Ovary (tissue), 9 donors: ENCODE data around the gene YIPF1. TPM values are rescaled to one million over a fixed set of nuclear protein-coding genes. Genes with fewer than 3 reads are reported as not detected.

Source experiments
- DNase-seq, 5 donors: peaks; one replicate each; pipeline ENCODE4 v3.0.0-alpha.2; 2019 to 2020
- H3K27ac ChIP-seq, 2 donors: fragments of 200-600 bp; one replicate each; pipeline versions ENCODE4 v1.5.1 to v1.8.0; 2019 to 2022
- H3K27me3 ChIP-seq: fragments of 200-600 bp; one replicate; pipeline ENCODE4 v1.8.0; 2022
- H3K36me3 ChIP-seq: fragments of 200-600 bp; sonication (generic); one replicate; pipeline ENCODE4 v1.5.1; 2019
- H3K4me1 ChIP-seq: one replicate; pipeline ENCODE4 v1.8.1; 2013; ENCODE audit warnings: mild to moderate bottlenecking, moderate library complexity; ENCODE audit not compliant: insufficient read depth
- H3K4me3 ChIP-seq: fragments of 200-600 bp; sonication (generic); one replicate; pipeline ENCODE4 v1.5.1; 2017
- H3K9me3 ChIP-seq, 2 donors: fragments of 200-600 bp in 1 of 2; sonication (generic) in 1 of 2; one replicate each; pipeline versions ENCODE4 v1.5.1 to v1.8.1; 2013 to 2019; ENCODE audit warnings: mild to moderate bottlenecking in 1 of 2, moderate library complexity in 1 of 2
- EP300 ChIP-seq: sonication (generic); formaldehyde crosslinking; IDR thresholded peaks from one replicate; pipeline ENCODE4 v1.6.1; 2017; ENCODE audit warnings: antibody characterized with exemption
- POLR2A ChIP-seq: fragments of 450-650 bp; IDR thresholded peaks from one replicate; pipeline ENCODE4 v1.6.1; 2017; ENCODE audit warnings: antibody characterized with exemption, mild to moderate bottlenecking, moderate library complexity
- WGBS, 3 donors: extraction: QIAGEN DNeasy Blood & Tissue Kit in 1 of 3; methylation state at CpG; one replicate each; pipeline versions ENCODE4 v1.1.5 to v1.1.7; 2013 to 2017; 5-methylcytosine and 5-hydroxymethylcytosine counted together
- intact Hi-C, 4 donors: fragments of 100-400 bp; cut with DNase I; formaldehyde crosslinking; loops; one replicate each; pipeline versions ENCODE4 v1.11.0 to v1.15.1; 2022 to 2023
- polyA plus RNA-seq, 2 donors: library from polyadenylated mRNA; stranded (reverse); fragments of 200-250 nt in 1 of 2; fragments of 350-450 nt in 1 of 2; fragmentation: Illumina TruSeq in 1 of 2; extraction: RNeasy Lipid Tissue Mini Kit (QIAGEN cat#74804) in 1 of 2; gene quantifications; one replicate each; pipeline ENCODE4 v1.2.3, GENCODE V29; 2013 to 2014
- total RNA-seq, 7 donors: library from RNA; depleted of rRNA in 2 of 7; stranded (reverse); fragments of >200 nt in 2 of 7; fragmentation: NEBNext Ultra II Directional in 3 of 7; extraction: Animal tissue kit (Norgen Biotek cat#: 25700) in 3 of 7; gene quantifications; one replicate each; pipeline versions ENCODE4 v1.1.0 to v1.2.4, GENCODE V29; 2016 to 2023
- TF ChIP-seq, protein P1 (sequence below), 3 donors: fragments of 450-650 bp in 2 of 3; fragments of 200-600 bp in 1 of 3; IDR thresholded peaks; one replicate each; pipeline versions ENCODE4 v1.5.1 to v1.8.0; 2016 to 2022; ENCODE audit warnings: antibody characterized with exemption in 3 of 3, mild to moderate bottlenecking in 1 of 3
- donor health status: DM: no; HTN: no; CAD: no; lungs with moderate emphysema.
- donor health status: DM: no; HTN: no; CAD: no.
- donor health status: Bipolar disorder and iron deficiency.
- donor health status: DM: yes; HTN: yes; CAD: no.
- donor health status: DM: no; HTN: no; CAD: no.
- donor health status: DM: yes; HTN: yes; CAD: no.

The YIPF1 gene
- total and polyA plus RNA-seq, 9 donors, result 11.5 to 47.8 (median 18.3) TPM

DNA sequence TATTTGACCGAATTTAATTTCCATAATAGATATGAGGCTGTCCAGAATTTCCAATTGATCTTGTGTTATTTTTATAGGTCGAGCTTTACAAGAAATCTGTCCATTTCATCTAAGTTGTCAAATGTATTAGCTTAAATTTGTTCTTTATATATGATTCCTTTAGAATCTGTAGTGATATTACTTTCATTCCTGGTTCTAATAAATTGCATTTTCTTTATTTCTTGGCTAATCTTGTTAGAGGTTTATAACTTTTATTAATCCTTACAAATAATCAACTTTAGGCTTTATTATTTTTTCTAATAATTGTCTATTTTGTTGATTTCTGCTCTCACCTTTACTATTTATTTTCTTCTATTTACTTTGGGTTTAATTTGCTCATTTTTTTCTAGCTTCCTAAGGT lies 41.9 kb upstream of the YIPF1 start:
- DNase-seq, result no peak
- H3K27me3 ChIP-seq, result no peaks in the 10 kb centered on the region
- H3K4me1 ChIP-seq, result no peaks in the 10 kb centered on the region
- no peaks in the 10 kb centered on the region for H3K9me3 ChIP-seq
- no peak overlapping the region for H3K4me3 ChIP-seq
- TF ChIP-seq EP300, result no peak
- no peak for TF ChIP-seq POLR2A
- TF ChIP-seq, protein P1, sequence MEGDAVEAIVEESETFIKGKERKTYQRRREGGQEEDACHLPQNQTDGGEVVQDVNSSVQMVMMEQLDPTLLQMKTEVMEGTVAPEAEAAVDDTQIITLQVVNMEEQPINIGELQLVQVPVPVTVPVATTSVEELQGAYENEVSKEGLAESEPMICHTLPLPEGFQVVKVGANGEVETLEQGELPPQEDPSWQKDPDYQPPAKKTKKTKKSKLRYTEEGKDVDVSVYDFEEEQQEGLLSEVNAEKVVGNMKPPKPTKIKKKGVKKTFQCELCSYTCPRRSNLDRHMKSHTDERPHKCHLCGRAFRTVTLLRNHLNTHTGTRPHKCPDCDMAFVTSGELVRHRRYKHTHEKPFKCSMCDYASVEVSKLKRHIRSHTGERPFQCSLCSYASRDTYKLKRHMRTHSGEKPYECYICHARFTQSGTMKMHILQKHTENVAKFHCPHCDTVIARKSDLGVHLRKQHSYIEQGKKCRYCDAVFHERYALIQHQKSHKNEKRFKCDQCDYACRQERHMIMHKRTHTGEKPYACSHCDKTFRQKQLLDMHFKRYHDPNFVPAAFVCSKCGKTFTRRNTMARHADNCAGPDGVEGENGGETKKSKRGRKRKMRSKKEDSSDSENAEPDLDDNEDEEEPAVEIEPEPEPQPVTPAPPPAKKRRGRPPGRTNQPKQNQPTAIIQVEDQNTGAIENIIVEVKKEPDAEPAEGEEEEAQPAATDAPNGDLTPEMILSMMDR (IDR thresholded peaks at IDR 0.05), result no peak
- WGBS, 3 donors, result 97 to 98% (median 98%) methylated on average over 2 of the region's 2 CpGs
- intact Hi-C loops, result no loop called here
- no peak overlapping the region for H3K27ac ChIP-seq
- H3K36me3 ChIP-seq, result no peaks in the 10 kb centered on the region

DNA sequence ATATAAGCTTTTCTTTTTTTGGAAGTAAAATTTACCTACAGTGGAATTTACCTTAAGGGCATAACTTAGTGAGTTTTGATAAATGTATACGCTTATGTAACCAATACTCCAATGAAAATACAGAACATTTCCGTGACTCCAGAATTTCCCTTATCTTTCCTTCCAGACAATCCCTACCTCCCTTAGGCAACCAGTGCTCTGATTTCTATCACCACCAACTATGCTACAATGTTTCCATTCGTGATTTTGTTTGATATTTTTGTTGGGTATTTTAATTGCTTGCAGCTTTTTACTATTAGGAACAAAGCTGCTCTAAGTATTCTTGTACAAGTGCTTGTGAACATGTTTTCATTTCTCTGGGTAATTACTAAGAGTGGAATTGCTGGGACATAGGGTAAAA lies 41.3 kb upstream of the YIPF1 start:
- DNase-seq, result no peak
- Histone ChIP-seq H3K27ac (no peak overlapping the region), H3K27me3 (no peaks in the 10 kb centered on the region), H3K4me1 (no peaks in the 10 kb centered on the region), H3K9me3 (no peaks in the 10 kb centered on the region), H3K4me3 (no peak overlapping the region), H3K36me3 (no peaks in the 10 kb centered on the region)
- WGBS, 3 donors, result 93 to 96% (median 94%) methylated on average over 3 of the region's 3 CpGs
- intact Hi-C loops, result no loop called here
- TF ChIP-seq, protein P1 (IDR thresholded peaks at IDR 0.05), result no peak
- TF ChIP-seq POLR2A (no peak), EP300 (no peak)

GRCh38 chr1:53929246-53929960 lies 39.8 kb upstream of the YIPF1 start:
- no peaks in the 10 kb centered on the region for H3K36me3 ChIP-seq
- no peaks in the 10 kb centered on the region for H3K9me3 ChIP-seq
- intact Hi-C loops, result no loop called here
- DNase-seq, result no peak
- no peak overlapping the region for H3K27ac ChIP-seq
- TF ChIP-seq, protein P1 (IDR thresholded peaks at IDR 0.05), result no peak
- no peak for TF ChIP-seq POLR2A
- no peak for TF ChIP-seq EP300
- no peak overlapping the region for H3K4me3 ChIP-seq
- H3K4me1 ChIP-seq, result no peaks in the 10 kb centered on the region
- 89 to 97% (median 91%) methylated on average over 2 of the region's 2 CpGs for WGBS, 3 donors
- no peaks in the 10 kb centered on the region for H3K27me3 ChIP-seq

DNA sequence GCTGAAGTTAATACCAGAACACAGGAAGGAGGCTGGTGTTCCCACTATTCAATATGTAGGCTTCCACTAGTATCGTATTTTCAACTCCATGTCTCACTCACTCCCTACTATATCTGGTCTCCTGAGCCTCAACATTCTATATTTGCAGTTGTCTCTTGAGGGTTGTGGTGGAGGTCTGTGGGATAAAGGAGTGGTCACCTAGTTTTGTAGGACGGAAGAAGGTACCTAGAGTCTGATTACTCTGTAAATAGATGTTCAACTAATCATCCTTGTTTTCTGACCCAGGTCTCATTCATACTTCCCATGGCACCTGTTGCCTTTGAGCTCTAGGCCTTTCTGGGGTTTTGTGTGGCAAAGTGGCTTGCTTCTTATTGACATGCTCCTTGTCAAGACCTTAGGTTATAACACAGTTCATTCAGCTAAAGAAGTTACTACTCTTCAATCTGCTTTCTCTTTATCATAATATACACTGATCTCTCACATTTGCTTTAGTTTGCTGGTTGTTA lies 37.8 kb upstream of the YIPF1 start:
- Histone ChIP-seq H3K9me3 (no peaks in the 10 kb centered on the region), H3K4me3 (no peak overlapping the region), H3K27ac (no peak overlapping the region), H3K36me3 (no peaks in the 10 kb centered on the region), H3K4me1 (no peaks in the 10 kb centered on the region), H3K27me3 (no peaks in the 10 kb centered on the region)
- no peak for DNase-seq
- 95 to 98% (median 96%) methylated on average over 2 of the region's 2 CpGs for WGBS, 3 donors
- TF ChIP-seq, protein P1 (IDR thresholded peaks at IDR 0.05), result no peak
- TF ChIP-seq POLR2A, result no peak
- TF ChIP-seq EP300, result no peak
- intact Hi-C loops, result no loop called here
